NB4 (cell line): Measurements from ENCODE around the gene SASH1.

Experiments
- DNase-seq: peaks from one replicate; pipeline ENCODE4 v3.0.0; 2010; ENCODE audit warnings: low read depth
- H3K4me3 ChIP-seq: one replicate; pipeline ENCODE4 v1.5.1; 2011; ENCODE audit warnings: mild to moderate bottlenecking, low read depth, low read length, moderate library complexity
- CTCF ChIP-seq: IDR thresholded peaks from one replicate; pipeline ENCODE4 v1.5.1; 2012; ENCODE audit warnings: low read depth, low read length
- MAX ChIP-seq: IDR thresholded peaks from 2 replicates; pipeline ENCODE4 v1.6.1; 2011; ENCODE audit warnings: low read depth, low read length
- MYC ChIP-seq: IDR thresholded peaks from 2 replicates; pipeline ENCODE4 v1.6.1; 2011; ENCODE audit warnings: low read depth, low read length
- POLR2A ChIP-seq: IDR thresholded peaks from 2 replicates; pipeline ENCODE4 v1.6.1; 2011; ENCODE audit warnings: mild to moderate bottlenecking; ENCODE audit not compliant: insufficient read length; ENCODE audit errors: extremely low read depth

Gene SASH1

GRCh38 chr6:148533309-148534107 lies 190.9 kb downstream of the SASH1 start:
- no peak overlapping the region for H3K4me3 ChIP-seq
- TF ChIP-seq POLR2A (no peak), MYC (no peak), CTCF (no peak), MAX (no peak)
- DNase-seq, result no peak

GRCh38 chr6:148534871-148535270 lies 192.2 kb downstream of the SASH1 start:
- DNase-seq, result no peak
- no peak overlapping the region for H3K4me3 ChIP-seq
- no peak for TF ChIP-seq POLR2A
- no peak for TF ChIP-seq MAX
- no peak for TF ChIP-seq MYC
- no peak for TF ChIP-seq CTCF

DNA sequence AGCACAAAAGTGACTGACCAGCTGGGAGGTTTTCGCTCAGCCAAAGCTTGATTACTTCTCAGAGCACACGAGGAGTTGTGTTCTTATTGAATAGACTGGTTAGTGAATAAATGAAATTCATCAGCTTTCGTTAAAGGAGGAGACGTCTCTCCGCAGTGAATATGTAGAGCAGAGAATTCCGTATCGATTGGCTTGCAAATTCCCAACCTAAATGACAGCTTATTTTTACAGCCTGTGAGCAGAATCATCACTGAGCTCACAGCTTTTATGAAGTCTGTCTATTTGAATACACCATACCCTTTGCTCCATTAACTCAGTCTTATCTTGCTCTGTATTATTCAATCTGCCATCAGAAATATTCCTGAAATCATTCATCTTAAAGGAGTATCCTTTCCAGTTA lies 192.7 kb downstream of the SASH1 start:
- TF ChIP-seq CTCF, result no peak
- no peak overlapping the region for H3K4me3 ChIP-seq
- no peak for DNase-seq

GRCh38 chr6:148535976-148536375 lies 193.3 kb downstream of the SASH1 start:
- TF ChIP-seq POLR2A (no peak), MAX (no peak), MYC (no peak), CTCF (no peak)
- DNase-seq, result no peak

DNA sequence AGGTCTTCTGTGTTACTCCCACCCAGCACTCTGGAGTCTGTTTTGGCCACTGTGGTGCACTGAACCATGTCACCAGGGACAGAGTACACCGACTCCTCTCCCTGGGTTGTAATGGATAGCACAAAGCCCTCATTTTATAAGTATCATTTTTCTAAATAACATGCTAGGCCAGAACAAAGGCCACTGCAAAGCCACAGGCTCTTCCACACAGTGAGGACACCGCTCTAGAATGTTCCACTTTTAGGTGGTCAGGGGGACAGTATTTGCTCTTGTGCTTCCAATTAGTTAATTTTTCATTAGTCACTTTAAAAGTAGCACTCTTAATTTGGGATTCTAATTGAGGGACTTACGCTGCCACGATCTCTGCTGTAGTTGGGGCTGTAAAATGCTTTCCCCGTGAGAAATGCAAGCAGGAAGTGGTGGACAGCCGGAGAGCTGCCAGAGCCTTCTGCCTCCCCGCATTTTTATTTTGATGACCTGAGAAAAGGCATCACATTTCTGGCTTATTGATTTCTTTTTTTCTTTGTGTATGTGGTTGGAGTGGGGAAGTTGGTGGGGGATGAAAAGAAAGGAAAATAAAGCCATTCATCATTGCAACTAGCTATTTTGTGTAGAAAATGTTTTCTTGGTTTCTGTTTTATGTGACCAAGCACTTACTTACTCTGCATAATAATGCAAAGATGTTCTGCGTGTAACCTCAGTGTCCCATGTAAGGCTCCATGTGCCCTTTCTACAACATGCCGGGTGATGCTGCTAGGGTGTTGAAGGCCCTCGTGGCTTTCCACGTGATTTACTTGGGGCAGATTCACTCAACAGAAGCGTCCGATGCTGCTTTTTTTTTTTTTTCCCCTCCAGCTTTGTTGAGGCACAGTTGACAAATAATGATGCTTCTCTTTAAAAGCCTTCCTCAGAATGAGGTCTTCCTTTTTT lies 195.9 kb downstream of the SASH1 start:
- DNase-seq, result no peak
- TF ChIP-seq MYC, result no peak
- TF ChIP-seq POLR2A, result no peak
- TF ChIP-seq CTCF, result no peak
- no peak for TF ChIP-seq MAX

More at GRCh38 chr6:148535976-148536375, 193.3 kb downstream of the SASH1 start:
- H3K4me3 ChIP-seq, result no peak overlapping the region

More for the DNA sequence above, 195.9 kb downstream of the SASH1 start:
- no peak overlapping the region for H3K4me3 ChIP-seq
